GM12874 (cell line): Measurements from ENCODE around the gene MOCOS.

Experiments used
- CTCF ChIP-seq: IDR thresholded peaks from 2 replicates; pipeline ENCODE4 v1.5.1; 2011; ENCODE audit warnings: low read depth, mild to moderate bottlenecking, control low read depth, low read length, moderate library complexity; ENCODE audit not compliant: insufficient read depth

MOCOS gene

GRCh38 chr18:36301884-36302283 lies 114.6 kb downstream of the MOCOS start:
- TF ChIP-seq CTCF, result no peak

- TF ChIP-seq CTCF, result no peak
Measured at GRCh38 chr18:36302676-36303075, 115.4 kb downstream of the MOCOS start.

- TF ChIP-seq CTCF, result no peak
Measured at GRCh38 chr18:36303211-36303844, 116.0 kb downstream of the MOCOS start.

GRCh38 chr18:36304723-36305122 lies 117.4 kb downstream of the MOCOS start:
- TF ChIP-seq CTCF, result no peak

GRCh38 chr18:36305375-36305774 lies 118.1 kb downstream of the MOCOS start:
- no peak for TF ChIP-seq CTCF

- TF ChIP-seq CTCF, result no peak
Measured at GRCh38 chr18:36307513-36307912, 120.2 kb downstream of the MOCOS start.

- TF ChIP-seq CTCF, result no peak
Measured at GRCh38 chr18:36308711-36309435, 121.6 kb downstream of the MOCOS start.
